H9 (cell line): ENCODE results near the gene ARMC9. TPM values are rescaled to one million over a fixed set of nuclear protein-coding genes. Genes with fewer than 3 reads are reported as not detected.

ENCODE experiments used
- DNase-seq: peaks from one replicate; pipeline ENCODE4 v3.0.0-alpha.2; 2017
- H2AFZ ChIP-seq: one replicate; pipeline ENCODE4 v1.6.1; 2013; ENCODE audit warnings: mild to moderate bottlenecking, low read length, control low read depth, moderate library complexity
- H2AK5ac ChIP-seq: 2 replicates; pipeline ENCODE4 v1.6.1; 2013; ENCODE audit warnings: low read length, control low read depth, mixed read lengths; ENCODE audit not compliant: insufficient read length
- H2BK120ac ChIP-seq: one replicate; pipeline ENCODE4 v1.6.1; 2013; ENCODE audit warnings: low read depth, mild to moderate bottlenecking, low read length, control low read depth, inconsistent platforms; ENCODE audit not compliant: poor library complexity, severe bottlenecking
- H2BK12ac ChIP-seq: 2 replicates; pipeline ENCODE4 v1.6.1; 2013; ENCODE audit warnings: low read length, control low read depth, mixed read lengths, low read depth; ENCODE audit not compliant: insufficient read length
- H2BK15ac ChIP-seq: 2 replicates; pipeline ENCODE4 v1.6.1; 2013; ENCODE audit warnings: low read depth, low read length, control low read depth
- H2BK20ac ChIP-seq: one replicate; pipeline ENCODE4 v1.6.1; 2013; ENCODE audit warnings: low read depth, mild to moderate bottlenecking, low read length, control low read depth, inconsistent platforms; ENCODE audit not compliant: poor library complexity, severe bottlenecking
- H2BK5ac ChIP-seq: 2 replicates; pipeline ENCODE4 v1.6.1; 2013; ENCODE audit warnings: low read length, control low read depth, mixed read lengths; ENCODE audit not compliant: insufficient read length
- H3K14ac ChIP-seq: 2 replicates; pipeline ENCODE4 v1.6.1; 2013; ENCODE audit warnings: low read length, control low read depth; ENCODE audit not compliant: insufficient read depth
- H3K18ac ChIP-seq: 2 replicates; pipeline ENCODE4 v1.6.1; 2013; ENCODE audit warnings: low read depth, mild to moderate bottlenecking, mixed read lengths, low read length, control low read depth; ENCODE audit not compliant: insufficient read length
- H3K23ac ChIP-seq: 2 replicates; pipeline ENCODE4 v1.6.1; 2013; ENCODE audit warnings: low read length, control low read depth, mixed read lengths, low read depth; ENCODE audit not compliant: insufficient read length
- H3K23me2 ChIP-seq: 2 replicates; pipeline ENCODE4 v1.6.1; 2013; ENCODE audit warnings: low read depth, mild to moderate bottlenecking, mixed read lengths, low read length, control low read depth; ENCODE audit not compliant: insufficient read length, poor library complexity, severe bottlenecking
- H3K27ac ChIP-seq: 2 replicates; pipeline ENCODE4 v1.5.1; 2013; ENCODE audit warnings: low read length, control low read depth, mixed read lengths, low read depth; ENCODE audit not compliant: insufficient read length
- H3K27me3 ChIP-seq: 2 replicates; pipeline ENCODE4 v1.6.1; 2013; ENCODE audit warnings: low read length, control low read depth, inconsistent platforms; ENCODE audit not compliant: insufficient read depth
- H3K4ac ChIP-seq: 2 replicates; pipeline ENCODE4 v1.6.1; 2013; ENCODE audit warnings: low read depth, mild to moderate bottlenecking, control low read depth, inconsistent platforms, low read length, moderate library complexity
- H3K4me1 ChIP-seq: 2 replicates; pipeline ENCODE4 v1.6.1; 2013; ENCODE audit warnings: low read length, control low read depth, inconsistent platforms; ENCODE audit not compliant: insufficient read depth
- H3K4me2 ChIP-seq: 2 replicates; pipeline ENCODE4 v1.6.1; 2013; ENCODE audit warnings: low read length, control low read depth, mixed read lengths; ENCODE audit not compliant: insufficient read length, insufficient read depth
- H3K56ac ChIP-seq: 2 replicates; pipeline ENCODE4 v1.6.1; 2013; ENCODE audit warnings: low read depth, mild to moderate bottlenecking, mixed read lengths, low read length, control low read depth; ENCODE audit not compliant: insufficient read length
- H3K79me1 ChIP-seq: 2 replicates; pipeline ENCODE4 v1.6.1; 2013; ENCODE audit warnings: low read depth, mild to moderate bottlenecking, moderate library complexity, low read length, control low read depth, inconsistent platforms; ENCODE audit not compliant: insufficient read depth, poor library complexity, severe bottlenecking
- H3K79me2 ChIP-seq: 2 replicates; pipeline ENCODE4 v1.6.1; 2013; ENCODE audit warnings: low read length, control low read depth, inconsistent platforms; ENCODE audit not compliant: insufficient read depth
- H3K9ac ChIP-seq: 2 replicates; pipeline ENCODE4 v1.6.1; 2013; ENCODE audit warnings: low read length, control low read depth, mixed read lengths; ENCODE audit not compliant: insufficient read length; ENCODE audit errors: extremely low read depth
- H3K9me3 ChIP-seq: one replicate; pipeline ENCODE4 v1.6.1; 2013; ENCODE audit warnings: low read depth, low read length, inconsistent platforms; ENCODE audit not compliant: control insufficient read depth
- H3T11ph ChIP-seq: one replicate; pipeline ENCODE4 v1.6.1; 2013; ENCODE audit warnings: mild to moderate bottlenecking, low read length, control low read depth, inconsistent platforms
- H4K20me1 ChIP-seq: one replicate; pipeline ENCODE4 v1.6.1; 2013; ENCODE audit not compliant: control insufficient read depth, insufficient read length, insufficient read depth
- H4K5ac ChIP-seq: 2 replicates; pipeline ENCODE4 v1.6.1; 2013; ENCODE audit warnings: low read depth, mild to moderate bottlenecking, mixed read lengths, low read length, control low read depth; ENCODE audit not compliant: insufficient read length
- H4K8ac ChIP-seq: replicated peaks from 2 replicates; pipeline ENCODE4 v1.6.1; 2013; ENCODE audit warnings: low read length, control low read depth, mixed read lengths, low read depth; ENCODE audit not compliant: insufficient read length
- H4K91ac ChIP-seq: 2 replicates; pipeline ENCODE4 v1.6.1; 2013; ENCODE audit warnings: low read depth, mild to moderate bottlenecking, moderate library complexity, mixed read lengths, low read length, control low read depth; ENCODE audit not compliant: insufficient read length
- H3K27ac Mint-ChIP-seq, 3 experiments: 2 replicates in 2 of 3; 3 replicates in 1 of 3; pipeline ENCODE4 v1.8.0; 2020 to 2021; ENCODE audit warnings: mixed read lengths in 3 of 3, mild to moderate bottlenecking in 1 of 3, moderate library complexity in 1 of 3
- H3K27me3 Mint-ChIP-seq: 2 replicates; pipeline ENCODE4 v1.8.0; 2021; ENCODE audit warnings: low read depth, mild to moderate bottlenecking, moderate library complexity, mixed read lengths
- H3K36me3 Mint-ChIP-seq, 3 experiments: 2 replicates in 2 of 3; 3 replicates in 1 of 3; pipeline ENCODE4 v1.8.0; 2020 to 2021; ENCODE audit warnings: low read depth in 3 of 3, mixed read lengths in 3 of 3; ENCODE audit not compliant: insufficient read depth in 1 of 3
- H3K4me1 Mint-ChIP-seq, 2 experiments: 2 replicates each; pipeline ENCODE4 v1.8.0; 2020; ENCODE audit warnings: mixed read lengths in 2 of 2
- H3K4me3 Mint-ChIP-seq, 2 experiments: 2 replicates in 1 of 2; 3 replicates in 1 of 2; pipeline ENCODE4 v1.8.0; 2020 to 2021; ENCODE audit warnings: mild to moderate bottlenecking in 2 of 2, mixed read lengths in 2 of 2, moderate library complexity in 1 of 2
- H3K9me3 Mint-ChIP-seq, 2 experiments: 2 replicates in 1 of 2; 3 replicates in 1 of 2; pipeline ENCODE4 v1.8.0; 2020; ENCODE audit warnings: mild to moderate bottlenecking in 2 of 2, mixed read lengths in 2 of 2, moderate library complexity in 1 of 2
- CTCF ChIP-seq: fragments of 200-600 bp; sonication (generic); conservative IDR thresholded peaks from 3 replicates; pipeline ENCODE4 v1.8.0; 2021; ENCODE audit warnings: antibody characterized with exemption, mild to moderate bottlenecking
- WGBS: extraction: QIAGEN DNeasy Blood & Tissue Kit; methylation state at CpG from one replicate; pipeline ENCODE4 v1.1.7; 2013; ENCODE audit warnings: missing lambda C conversion rate, low lambda C conversion rate, mixed read lengths; ENCODE audit not compliant: insufficient read length; ENCODE audit errors: extremely low coverage; 5-methylcytosine and 5-hydroxymethylcytosine counted together
- total RNA-seq: library from RNA; stranded (reverse); gene quantifications from 2 replicates; pipeline ENCODE4 v1.2.1, GENCODE V29; 2021

Gene ARMC9
- total RNA-seq, 1 experiment from 2014 or later, result 37.6 TPM

- H2BK120ac ChIP-seq, result no peak overlapping the region
- no peak overlapping the region for H2BK5ac ChIP-seq
- H2AFZ ChIP-seq, result no peak overlapping the region
- H3K4ac ChIP-seq, result no peak overlapping the region
- no peak overlapping the region for H3K9ac ChIP-seq
- peak overlapping the region; percentile 33 to 93 (median 85); a peak in 5 of 7 replicates for H3K27ac Mint-ChIP-seq
- no peaks in the 10 kb centered on the region for H3K79me2 ChIP-seq
- no peak overlapping the region for H4K91ac ChIP-seq
- H4K5ac ChIP-seq, result no peak overlapping the region
- no peak overlapping the region for H2BK12ac ChIP-seq
- H3K4me1 Mint-ChIP-seq, result peaks cover 40 to 45% of the 10 kb centered on the region in 2 experiments
- no peaks in the 10 kb centered on the region; the same call in 1 of the 2 replicates for H3K4me1 ChIP-seq
- no peaks in the 10 kb centered on the region for H3K27me3 Mint-ChIP-seq
- no peaks in the 10 kb centered on the region for H3K9me3 ChIP-seq
- no peak overlapping the region for H2BK20ac ChIP-seq
- H3K23ac ChIP-seq, result no peak overlapping the region
- peaks cover 5 to 9% (median 5%) of the 10 kb centered on the region in 3 experiments; a peak in 5 of 7 replicates for H3K36me3 Mint-ChIP-seq
- no peak overlapping the region for H3K27ac ChIP-seq
- TF ChIP-seq CTCF, result no peak
- no peaks in the 10 kb centered on the region for H3K79me1 ChIP-seq
- no peaks in the 10 kb centered on the region for H3K27me3 ChIP-seq
- H3K4me3 Mint-ChIP-seq, result no peak overlapping the region
- no peak overlapping the region for H4K8ac ChIP-seq
- H3K14ac ChIP-seq, result no peak overlapping the region
- H2AK5ac ChIP-seq, result no peak overlapping the region
- H4K20me1 ChIP-seq, result no peaks in the 10 kb centered on the region
- DNase-seq, result no peak
- H3K23me2 ChIP-seq, result no peaks in the 10 kb centered on the region
- no peak overlapping the region for H2BK15ac ChIP-seq
- no peak overlapping the region for H3K56ac ChIP-seq
- H3K18ac ChIP-seq, result no peak overlapping the region
- no peak overlapping the region for H3T11ph ChIP-seq
- WGBS, result no CpG with 5 or more reads among the region's 22 CpGs
- H3K9me3 Mint-ChIP-seq, result no peaks in the 10 kb centered on the region
- no peak overlapping the region for H3K4me2 ChIP-seq
Measured at GRCh38 chr2:231364961-231365810, 166.8 kb downstream of the ARMC9 start.
